Pancreas (tissue), 10 donors: Measurements from ENCODE around the gene MAP2K7. TPM values are rescaled to one million over a fixed set of nuclear protein-coding genes. Genes with fewer than 3 reads are reported as not detected.
"Not testable (repeated sequence)": the region's sequence is repeated elsewhere in the genome, so short reads cannot be mapped to it uniquely, and the experiment has no call there.

Experiments used
- ATAC-seq, 4 donors: fragments of 200-7000 bp; cut with Tn5 transposase; one replicate each; pipeline versions ENCODE4 v1.8.0 to v1.9.1; 2020; ENCODE audit warnings: mild to moderate bottlenecking in 4 of 4, moderate library complexity in 4 of 4
- DNase-seq, 6 donors: peaks; one replicate each; pipeline ENCODE4 v3.0.0-alpha.2; 2020
- FAIRE-seq: peaks from 2 replicates; lab custom pipeline; 2012; peaks lifted over from hg19 to GRCh38; lab: Jason Lieb, UNC
- H3K27ac ChIP-seq, 4 donors: fragments of 200-600 bp; sonication (generic); 1 replicate in 3 of 4; 2 replicates in 1 of 4; pipeline versions ENCODE4 v1.5.0 to v1.8.0; 2020
- H3K27me3 ChIP-seq, 4 donors: fragments of 200-600 bp; one replicate each; pipeline ENCODE4 v1.8.0; 2021
- H3K36me3 ChIP-seq, 3 donors: fragments of 200-600 bp; sonication (generic) in 1 of 3; one replicate each; pipeline versions ENCODE4 v1.5.0 to v1.8.0; 2020 to 2021
- H3K4me1 ChIP-seq, 3 donors: fragments of 200-600 bp; one replicate each; pipeline ENCODE4 v1.8.0; 2021
- H3K4me3 ChIP-seq, 4 donors: fragments of 200-600 bp; sonication (generic) in 2 of 4; one replicate each; pipeline versions ENCODE4 v1.5.0 to v1.8.0; 2020 to 2021
- H3K9me3 ChIP-seq, 4 donors: fragments of 200-600 bp; one replicate each; pipeline ENCODE4 v1.8.0; 2021
- WGBS, 2 donors: extraction: QIAGEN DNeasy Blood & Tissue Kit; methylation state at CpG; one replicate each; pipeline ENCODE4 v1.1.7; 2013; 5-methylcytosine and 5-hydroxymethylcytosine counted together
- intact Hi-C, 3 donors: fragments of 100-400 bp; cut with DNase I; formaldehyde crosslinking; loops; one replicate each; pipeline versions ENCODE4 v1.11.1 to v1.14.2; 2022
- polyA plus RNA-seq, 2 donors: library from polyadenylated mRNA; stranded (reverse); fragments of 200-250 nt; gene quantifications; one replicate each; pipeline ENCODE4 v1.2.3, GENCODE V29; 2013
- total RNA-seq, 6 donors: library from RNA; stranded (reverse); fragmentation: NEBNext Ultra II Directional in 4 of 6; extraction: Animal tissue kit (Norgen Biotek cat#: 25700) in 4 of 6; gene quantifications; one replicate each; pipeline versions ENCODE4 v1.2.1 to v1.2.4, GENCODE V29; 2021 to 2023
- TF ChIP-seq, protein P1 (sequence below), 4 donors: fragments of 200-600 bp; sonication (generic) in 3 of 4; IDR thresholded peaks; one replicate each; pipeline versions ENCODE4 v1.5.0 to v1.8.0; 2021; ENCODE audit warnings: antibody characterized with exemption in 4 of 4
- donor health status: healthy with polysubstance abuse.
- donor health status: DM: no; HTN: no; CAD: no; lungs with moderate emphysema.
- donor health status: DM: no; HTN: no; CAD: no.
- donor health status: control.
- donor health status: control.
- donor health status: Bipolar disorder and iron deficiency.
- donor health status: DM: yes; HTN: yes; CAD: no.
- donor health status: DM: no; HTN: no; CAD: no.
- donor health status: DM: no; HTN: no; CAD: no.
- donor health status: DM: yes; HTN: yes; CAD: no.

MAP2K7 gene
- total and polyA plus RNA-seq, 8 donors = 13.9 to 45.3 (median 16.9) TPM

DNA sequence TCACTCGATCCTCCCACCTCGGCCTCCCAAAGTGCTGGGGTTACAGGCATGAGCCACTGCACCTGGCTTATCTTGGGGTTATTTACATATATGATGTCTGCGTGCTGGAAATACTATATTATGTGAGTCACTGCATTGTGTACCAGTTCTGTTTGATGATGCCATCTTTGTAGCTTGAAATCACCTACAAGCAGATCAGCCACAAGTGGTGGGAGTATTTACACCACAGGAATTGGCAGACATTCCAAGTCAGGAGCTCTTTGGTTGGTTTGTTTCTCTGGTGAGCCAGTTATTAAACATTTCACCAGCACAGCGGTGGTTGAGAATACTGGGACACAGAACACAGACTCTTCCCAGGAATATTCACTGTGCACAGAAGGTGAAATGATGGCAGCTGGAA is 44.3 kb downstream of the MAP2K7 start:
- WGBS, 2 donors = 91 to 92% methylated on average over 4 of the region's 4 CpGs
- FAIRE-seq (no peak), ATAC-seq (no peak), DNase-seq (no peak)
- Histone ChIP-seq H3K9me3 (no peaks in the 10 kb centered on the region), H3K27ac (no peak overlapping the region), H3K27me3 (no peaks in the 10 kb centered on the region), H3K36me3 (no peaks in the 10 kb centered on the region), H3K4me3 (no peak overlapping the region), H3K4me1 (no peaks in the 10 kb centered on the region)
- TF ChIP-seq, protein P1, sequence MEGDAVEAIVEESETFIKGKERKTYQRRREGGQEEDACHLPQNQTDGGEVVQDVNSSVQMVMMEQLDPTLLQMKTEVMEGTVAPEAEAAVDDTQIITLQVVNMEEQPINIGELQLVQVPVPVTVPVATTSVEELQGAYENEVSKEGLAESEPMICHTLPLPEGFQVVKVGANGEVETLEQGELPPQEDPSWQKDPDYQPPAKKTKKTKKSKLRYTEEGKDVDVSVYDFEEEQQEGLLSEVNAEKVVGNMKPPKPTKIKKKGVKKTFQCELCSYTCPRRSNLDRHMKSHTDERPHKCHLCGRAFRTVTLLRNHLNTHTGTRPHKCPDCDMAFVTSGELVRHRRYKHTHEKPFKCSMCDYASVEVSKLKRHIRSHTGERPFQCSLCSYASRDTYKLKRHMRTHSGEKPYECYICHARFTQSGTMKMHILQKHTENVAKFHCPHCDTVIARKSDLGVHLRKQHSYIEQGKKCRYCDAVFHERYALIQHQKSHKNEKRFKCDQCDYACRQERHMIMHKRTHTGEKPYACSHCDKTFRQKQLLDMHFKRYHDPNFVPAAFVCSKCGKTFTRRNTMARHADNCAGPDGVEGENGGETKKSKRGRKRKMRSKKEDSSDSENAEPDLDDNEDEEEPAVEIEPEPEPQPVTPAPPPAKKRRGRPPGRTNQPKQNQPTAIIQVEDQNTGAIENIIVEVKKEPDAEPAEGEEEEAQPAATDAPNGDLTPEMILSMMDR (IDR thresholded peaks at IDR 0.05) = no peak
- intact Hi-C loops = no loop called here

DNA sequence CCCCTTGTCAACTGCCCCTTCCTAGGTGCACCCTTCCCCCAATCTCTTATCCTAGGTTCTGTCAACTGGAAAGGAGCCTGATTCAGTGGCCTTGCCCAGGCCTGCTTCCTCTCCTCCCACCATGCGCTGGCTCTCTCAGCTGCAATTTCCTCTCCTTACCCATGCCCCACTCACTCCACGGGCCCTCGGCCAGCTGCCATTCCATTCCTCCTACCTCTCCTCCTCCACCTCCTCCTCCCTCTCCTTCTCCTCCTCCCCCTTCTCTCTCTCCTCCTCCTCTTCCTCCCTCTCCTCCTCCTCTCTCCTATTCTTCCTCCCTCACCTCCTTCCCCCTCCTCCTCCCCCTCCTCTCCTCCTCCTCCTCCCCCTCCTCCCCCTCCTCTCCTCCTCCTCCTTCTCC is 49.4 kb downstream of the MAP2K7 start:
- ATAC-seq (peak in 1 of 4 donors; percentile 32), FAIRE-seq (no peak), DNase-seq (peak in 1 of 6 donors; percentile 31)
- H3K27me3 ChIP-seq = no peaks in the 10 kb centered on the region
- no peaks in the 10 kb centered on the region for H3K36me3 ChIP-seq
- H3K4me1 ChIP-seq = no peaks in the 10 kb centered on the region
- intact Hi-C loops = no loop called here
- H3K27ac ChIP-seq = no peak overlapping the region
- no peak overlapping the region for H3K4me3 ChIP-seq
- WGBS, 2 donors = 32 to 39% methylated on average over 3 of the region's 3 CpGs
- TF ChIP-seq, protein P1 (IDR thresholded peaks at IDR 0.05) = no peak
- H3K9me3 ChIP-seq = no peaks in the 10 kb centered on the region

DNA sequence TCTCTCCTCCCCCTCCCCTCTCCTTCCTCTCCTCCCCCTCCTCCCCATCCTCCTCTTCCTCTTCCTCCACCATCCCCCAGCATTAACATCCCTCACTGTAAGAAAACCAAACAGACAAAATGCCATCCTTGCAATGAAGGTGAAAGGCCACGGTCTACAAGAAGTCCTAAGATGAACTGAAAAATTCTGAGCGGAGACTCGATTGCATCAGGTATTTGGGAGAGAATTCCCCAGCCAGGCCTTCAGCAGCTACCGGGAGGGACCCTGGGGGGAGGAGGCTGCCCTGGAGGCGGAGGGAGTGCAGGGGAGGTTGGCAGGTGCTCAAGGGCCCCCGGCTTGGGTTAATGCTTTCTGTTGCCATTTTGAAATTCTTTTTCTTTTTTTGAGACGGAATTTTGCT is 49.9 kb downstream of the MAP2K7 start:
- Histone ChIP-seq H3K27ac (no peak overlapping the region), H3K27me3 (no peaks in the 10 kb centered on the region), H3K4me1 (no peaks in the 10 kb centered on the region), H3K4me3 (no peak overlapping the region), H3K36me3 (no peaks in the 10 kb centered on the region), H3K9me3 (no peaks in the 10 kb centered on the region)
- intact Hi-C loops = no loop called here
- WGBS, 2 donors = 71 to 81% methylated on average over 7 of the region's 7 CpGs
- ATAC-seq (no peak), FAIRE-seq (no peak), DNase-seq (peak in 1 of 6 donors; percentile 9)
- TF ChIP-seq, protein P1 (IDR thresholded peaks at IDR 0.05) = no peak

DNA sequence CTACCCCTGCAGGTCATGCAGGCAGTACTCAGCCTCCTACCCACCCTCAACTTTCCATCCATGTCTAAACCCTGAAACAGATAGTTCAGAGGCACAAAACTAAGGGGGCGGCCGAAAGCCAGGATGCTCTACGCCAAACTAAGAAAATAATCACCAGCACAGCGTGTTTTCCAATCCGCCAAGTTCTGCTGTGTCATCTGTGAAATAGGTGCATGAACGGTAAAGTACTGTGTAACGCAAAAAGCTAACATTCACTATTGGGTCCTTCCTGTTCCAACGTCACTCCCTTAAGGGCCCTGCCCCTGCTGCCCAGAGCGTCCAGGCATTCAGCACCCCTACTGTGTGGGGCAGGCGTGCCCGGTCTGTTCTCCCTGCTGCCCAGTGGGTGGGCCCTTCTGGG is 52.0 kb downstream of the MAP2K7 start:
- WGBS, 2 donors = 90 to 91% methylated on average over 11 of the region's 11 CpGs
- DNase-seq (no peak), ATAC-seq (no peak), FAIRE-seq (no peak)
- Histone ChIP-seq H3K36me3 (no peaks in the 10 kb centered on the region), H3K27me3 (no peaks in the 10 kb centered on the region), H3K27ac (no peak overlapping the region), H3K4me3 (no peak overlapping the region), H3K4me1 (no peaks in the 10 kb centered on the region), H3K9me3 (no peaks in the 10 kb centered on the region)
- intact Hi-C loops = no loop called here
- TF ChIP-seq, protein P1 (IDR thresholded peaks at IDR 0.05) = no peak

DNA sequence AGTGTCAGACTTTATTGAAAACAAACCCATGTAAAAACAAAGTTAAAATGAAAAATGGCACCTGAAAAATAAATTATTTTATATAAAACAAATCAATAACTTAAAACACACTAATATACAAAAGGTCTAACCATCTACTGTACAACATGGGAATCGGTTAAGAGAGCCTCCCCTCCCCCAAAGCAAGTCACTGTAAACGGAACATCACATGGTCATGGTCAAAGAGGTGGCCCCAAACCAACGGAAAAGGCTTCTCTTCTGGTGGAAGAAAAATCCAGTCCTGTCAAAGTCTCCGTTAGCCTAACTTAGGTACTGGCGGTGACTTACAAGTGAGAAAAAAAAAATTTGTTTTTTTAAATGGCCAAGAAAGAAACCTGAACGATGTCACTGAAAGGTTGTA is 55.5 kb downstream of the MAP2K7 start:
- H3K36me3 ChIP-seq = peaks cover 0 to 16% (median 0%) of the 10 kb centered on the region in 3 donors
- intact Hi-C loops = no loop called here

DNA sequence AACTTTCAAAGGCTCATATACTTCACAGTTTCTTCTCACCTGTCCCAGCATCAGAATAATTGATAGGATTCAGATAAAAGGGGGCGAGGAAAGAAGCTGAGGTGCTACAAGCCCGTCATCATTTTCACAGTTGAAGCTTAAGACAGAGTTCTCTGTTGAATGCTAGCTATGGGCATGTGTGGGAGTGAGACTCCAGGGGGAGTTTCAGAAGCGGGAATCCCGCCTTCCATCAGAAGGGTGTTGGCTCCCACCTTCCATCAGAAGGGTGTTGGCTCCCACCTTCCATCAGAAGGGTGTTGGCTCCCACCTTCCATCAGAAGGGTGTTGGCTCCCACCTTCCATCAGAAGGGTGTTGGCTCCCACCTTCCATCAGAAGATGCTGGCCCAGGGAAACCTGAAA is 57.4 kb downstream of the MAP2K7 start:
- H3K36me3 ChIP-seq = peaks cover 0 to 22% (median 0%) of the 10 kb centered on the region in 3 donors
- FAIRE-seq, H3K9me3 ChIP-seq, ATAC-seq, intact Hi-C loops, H3K4me1 ChIP-seq, H3K27me3 ChIP-seq, H3K27ac ChIP-seq, H3K4me3 ChIP-seq: not testable (repeated sequence)
- 93 to 94% methylated on average over 4 of the region's 4 CpGs for WGBS, 2 donors
- DNase-seq = peak in 1 of 6 donors; percentile 7

More for the DNA sequence above, 55.5 kb downstream of the MAP2K7 start:
- DNase-seq = no peak
- 74 to 76% methylated on average over 6 of the region's 6 CpGs for WGBS, 2 donors
- TF ChIP-seq, protein P1 (IDR thresholded peaks at IDR 0.05) = no peak
- Histone ChIP-seq H3K4me3 (no peak overlapping the region), H3K27ac (no peak overlapping the region), H3K27me3 (no peaks in the 10 kb centered on the region), H3K4me1 (no peaks in the 10 kb centered on the region), H3K9me3 (no peaks in the 10 kb centered on the region)
- ATAC-seq = no peak
- FAIRE-seq = no peak
